Middle frontal gyrus (tissue), 1 donor: ENCODE data around the gene ZNF775.

ENCODE experiments used
- DNase-seq: peaks from one replicate; pipeline ENCODE4 v3.0.0-alpha.2; 2015; ENCODE audit warnings: low spot score; ENCODE audit errors: extremely low spot score

Gene ZNF775

GRCh38 chr7:150400788-150401423, 21.8 kb downstream of the ZNF775 start:
- no peak for DNase-seq

GRCh38 chr7:150401424-150401790, 22.3 kb downstream of the ZNF775 start:
- no peak for DNase-seq

DNA sequence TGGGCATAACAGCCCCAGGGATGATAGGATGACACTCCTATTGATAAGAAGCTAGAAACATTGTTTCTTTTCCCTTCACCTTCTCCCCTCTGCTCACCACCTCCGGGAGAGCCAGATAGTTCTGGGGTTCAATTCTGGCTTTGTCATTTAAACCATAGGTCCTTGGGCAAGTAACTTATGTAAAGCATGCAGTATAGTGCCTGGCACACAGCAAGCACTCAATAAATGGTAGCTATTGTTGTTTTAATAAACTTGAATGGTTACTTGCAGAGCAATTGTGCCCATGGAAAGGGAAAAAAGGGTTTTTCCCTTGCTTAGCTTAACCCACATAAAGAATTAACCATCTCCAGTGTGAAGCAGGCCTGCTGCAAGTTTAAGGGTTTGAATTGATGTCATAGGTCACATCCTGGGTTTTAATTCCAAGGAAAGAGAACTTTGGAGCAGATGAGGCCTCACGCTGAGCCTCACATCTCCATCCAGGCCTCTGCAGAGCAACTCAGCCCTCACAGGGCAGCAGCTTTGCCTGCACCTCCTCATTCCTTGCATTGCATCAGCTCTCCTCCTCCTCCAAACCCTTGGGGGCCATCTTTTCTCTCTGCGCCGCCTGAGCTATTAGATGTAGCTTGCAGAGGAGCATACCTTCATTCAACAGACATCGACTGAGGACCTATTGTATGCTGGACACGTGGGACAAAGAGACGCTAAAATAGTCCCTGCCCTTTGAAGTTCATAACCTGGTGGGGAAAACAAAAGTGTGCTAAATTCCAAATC, 22.9 kb downstream of the ZNF775 start:
- no peak for DNase-seq

DNA sequence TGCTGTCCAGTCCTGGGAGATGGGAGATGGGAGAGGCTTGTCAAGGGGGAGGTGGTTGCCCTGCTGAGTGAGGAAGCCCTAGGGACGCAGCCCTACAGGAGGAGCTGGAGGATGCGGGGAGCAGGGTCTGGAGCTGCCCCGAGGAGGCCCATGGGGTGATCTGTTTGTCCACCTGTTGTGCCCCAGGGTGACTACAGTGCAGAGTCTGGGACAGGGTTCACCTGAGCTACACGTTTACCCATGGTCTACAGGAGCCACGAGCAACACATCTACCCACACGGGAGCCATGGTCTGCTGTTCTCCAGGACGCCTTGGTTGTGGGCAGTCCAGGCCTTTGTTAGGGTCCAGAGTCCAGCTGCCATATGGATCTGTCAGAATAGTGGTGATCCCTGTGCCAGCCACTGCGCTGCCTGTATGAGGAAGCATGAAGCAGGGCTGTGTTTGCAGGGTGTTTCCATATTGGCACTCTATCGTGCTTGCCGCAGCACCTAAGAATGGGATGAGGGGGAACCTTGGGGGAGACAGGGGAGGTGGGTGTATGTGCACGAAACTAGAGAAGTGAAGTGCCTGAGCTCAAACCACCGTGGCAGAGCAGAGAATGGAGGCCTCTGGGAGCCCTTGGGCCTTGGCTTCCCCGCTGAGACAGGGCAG, 23.7 kb downstream of the ZNF775 start:
- no peak for DNase-seq

DNA sequence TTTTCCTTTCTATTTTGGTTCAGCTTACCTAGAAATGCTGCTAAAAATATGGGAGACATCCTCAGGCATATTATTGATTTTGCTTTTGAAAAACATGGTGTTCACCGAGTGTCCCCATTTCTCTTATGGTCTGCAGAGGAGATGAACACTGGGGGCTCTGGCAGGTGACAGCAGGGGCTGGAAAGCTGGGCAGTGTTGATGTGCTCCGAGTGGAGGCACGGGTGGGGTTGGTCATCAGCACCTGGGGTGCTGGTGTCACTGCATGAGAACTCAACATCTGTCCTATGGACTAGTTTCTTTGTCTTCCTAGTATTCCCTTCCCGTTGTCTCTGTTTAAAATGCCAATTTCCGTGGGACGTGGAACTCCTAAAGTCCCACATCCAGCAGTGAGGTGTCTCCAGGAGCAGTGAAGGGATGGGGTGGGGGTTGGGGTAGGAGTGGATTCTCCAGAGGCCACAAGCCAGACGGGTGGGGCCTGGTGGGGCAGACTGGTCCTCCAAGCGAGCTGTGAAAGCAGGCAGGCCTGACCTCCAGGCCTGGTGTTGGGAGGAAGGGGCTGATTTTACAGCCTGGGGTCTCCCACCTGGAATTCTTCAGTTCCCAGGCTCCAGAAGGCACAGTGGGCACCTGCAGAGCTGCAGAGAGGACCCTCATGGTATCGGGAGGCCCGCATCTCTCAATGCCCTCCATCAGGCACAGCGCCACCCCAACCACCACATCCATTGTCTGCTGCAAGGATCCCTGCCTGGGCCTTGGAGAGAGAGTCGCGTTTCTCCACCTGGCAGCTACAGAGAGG, 24.4 kb downstream of the ZNF775 start:
- DNase-seq, result no peak

- no peak for DNase-seq
Observed at GRCh38 chr7:150404172-150404804, 25.2 kb downstream of the ZNF775 start.

DNA sequence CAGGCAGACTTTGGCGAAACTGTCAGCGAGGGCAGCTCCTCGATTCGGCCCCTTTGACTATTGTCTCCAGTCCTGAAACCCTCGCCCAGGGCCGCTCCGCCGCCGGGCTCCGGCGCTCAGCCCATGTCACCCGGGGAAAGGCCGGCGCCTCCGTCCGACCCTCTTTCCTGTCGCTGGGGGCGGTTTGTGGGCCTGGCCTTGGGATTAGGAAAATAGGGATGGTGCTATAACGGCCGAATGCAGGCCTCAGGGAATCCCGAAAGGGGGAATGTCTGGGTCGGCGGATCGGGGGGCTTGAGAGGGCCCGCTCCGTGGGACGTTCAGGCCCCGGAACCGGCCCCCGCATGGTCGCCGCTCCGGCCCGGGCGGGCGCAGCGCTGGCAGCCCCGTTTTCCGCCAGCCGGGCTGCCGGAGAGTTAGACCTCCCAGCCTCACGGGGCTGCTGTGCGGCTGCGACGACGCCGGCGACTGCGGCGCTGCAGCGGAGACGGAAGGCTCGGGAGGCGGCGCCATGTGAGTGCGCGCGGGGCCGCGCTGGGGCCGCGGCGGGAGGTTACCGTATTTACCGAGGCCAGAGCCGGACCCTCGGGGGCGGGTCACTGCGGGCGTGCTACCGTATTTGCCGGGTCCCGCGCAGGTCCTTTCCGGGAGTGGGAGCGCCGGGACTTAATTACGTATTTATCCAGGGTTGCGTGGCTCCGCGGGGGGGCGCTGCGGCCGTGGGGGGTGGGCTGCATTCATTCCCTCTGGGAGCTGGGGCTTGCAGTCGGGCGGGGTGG, 25.9 kb downstream of the ZNF775 start:
- DNase-seq, result peak; percentile 83

DNA sequence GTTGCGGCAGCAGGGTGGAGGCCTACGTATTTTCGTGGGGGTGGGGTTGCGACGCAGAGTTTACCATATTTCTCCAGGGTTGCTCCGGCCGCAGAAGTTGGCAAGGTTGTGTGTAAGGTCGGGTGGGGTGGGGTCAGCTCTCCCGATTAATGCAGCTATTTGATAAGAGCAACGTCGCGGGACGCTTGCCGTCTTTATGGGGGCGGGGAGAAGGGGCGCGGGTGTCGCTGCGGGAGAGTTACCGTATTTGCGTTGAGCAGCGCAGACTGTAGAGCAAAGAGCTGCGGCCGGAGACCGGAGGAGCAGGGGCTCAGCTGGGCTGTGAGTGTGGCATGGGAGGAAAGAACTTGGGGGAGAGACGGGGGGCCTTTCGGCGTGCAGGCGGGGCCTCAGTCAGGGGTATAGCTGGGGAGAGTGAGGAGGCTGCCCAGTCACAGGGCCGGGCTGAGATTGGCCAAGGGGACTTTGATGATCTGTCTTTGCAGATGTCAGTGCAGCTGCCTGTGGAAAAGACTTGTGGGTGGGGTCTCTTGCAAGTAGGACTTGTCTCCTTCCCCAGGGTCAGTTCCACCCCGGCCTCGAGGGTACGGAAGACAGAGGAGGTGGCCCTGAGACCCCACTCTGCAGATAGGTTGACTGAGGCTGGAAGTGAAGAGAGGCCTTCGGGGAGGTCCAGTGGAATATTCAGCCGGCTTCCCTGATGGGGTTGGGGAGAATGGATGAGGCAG, 26.6 kb downstream of the ZNF775 start:
- no peak for DNase-seq

DNA sequence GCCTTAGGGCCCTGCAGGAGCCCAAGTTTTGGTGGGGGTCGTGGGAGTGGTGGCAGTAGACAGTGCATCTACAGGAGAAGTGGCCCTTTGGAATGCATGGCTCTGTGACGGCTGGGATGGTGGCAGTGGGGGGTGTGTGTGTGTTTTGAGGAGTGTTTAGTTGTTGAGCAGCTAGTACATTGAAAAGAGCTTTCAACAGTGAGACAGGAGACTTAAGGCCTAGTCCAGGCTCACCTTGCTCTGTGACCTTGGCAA, 27.1 kb downstream of the ZNF775 start:
- no peak for DNase-seq

DNA sequence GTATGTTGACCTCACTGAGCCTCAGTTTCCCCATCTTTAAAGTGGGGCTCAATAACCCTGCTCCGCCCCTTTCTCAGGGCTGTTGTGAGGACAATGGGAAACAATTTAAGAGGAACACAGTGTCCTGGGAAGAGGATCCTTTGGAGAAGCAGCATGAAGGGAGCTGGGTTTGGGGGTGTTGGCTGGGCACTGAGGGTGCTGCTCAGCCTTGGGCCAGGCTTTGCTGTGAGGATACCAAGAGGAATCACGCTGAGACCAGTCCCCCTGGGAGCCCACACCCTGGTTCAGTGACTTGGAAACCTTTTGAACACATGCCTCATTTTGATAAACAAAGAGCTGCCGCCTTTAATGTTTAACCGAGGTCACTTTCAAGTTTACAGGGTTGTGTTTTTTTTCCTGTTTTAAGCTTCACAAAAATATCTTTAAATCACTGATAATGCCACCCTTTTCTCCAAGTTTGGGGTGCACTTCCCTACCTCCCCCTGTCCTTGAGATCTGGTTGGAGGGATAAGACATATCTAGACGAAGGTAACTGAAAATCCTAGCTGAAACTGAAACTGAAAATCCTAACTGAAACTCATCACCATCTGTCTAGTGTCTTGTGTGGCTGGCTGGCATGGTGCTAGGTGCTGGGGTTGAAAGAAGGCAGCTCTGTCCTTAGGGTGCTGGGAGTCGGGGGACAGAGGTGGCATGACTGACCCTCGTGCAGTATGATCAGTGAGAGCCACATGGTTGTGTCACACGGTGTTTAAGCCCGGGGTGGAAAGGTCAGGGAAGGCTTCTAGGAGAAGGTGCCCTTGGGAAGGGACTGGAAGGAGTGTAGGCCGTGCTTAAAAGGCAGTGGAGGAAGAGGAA, 27.7 kb downstream of the ZNF775 start:
- DNase-seq, result no peak

DNA sequence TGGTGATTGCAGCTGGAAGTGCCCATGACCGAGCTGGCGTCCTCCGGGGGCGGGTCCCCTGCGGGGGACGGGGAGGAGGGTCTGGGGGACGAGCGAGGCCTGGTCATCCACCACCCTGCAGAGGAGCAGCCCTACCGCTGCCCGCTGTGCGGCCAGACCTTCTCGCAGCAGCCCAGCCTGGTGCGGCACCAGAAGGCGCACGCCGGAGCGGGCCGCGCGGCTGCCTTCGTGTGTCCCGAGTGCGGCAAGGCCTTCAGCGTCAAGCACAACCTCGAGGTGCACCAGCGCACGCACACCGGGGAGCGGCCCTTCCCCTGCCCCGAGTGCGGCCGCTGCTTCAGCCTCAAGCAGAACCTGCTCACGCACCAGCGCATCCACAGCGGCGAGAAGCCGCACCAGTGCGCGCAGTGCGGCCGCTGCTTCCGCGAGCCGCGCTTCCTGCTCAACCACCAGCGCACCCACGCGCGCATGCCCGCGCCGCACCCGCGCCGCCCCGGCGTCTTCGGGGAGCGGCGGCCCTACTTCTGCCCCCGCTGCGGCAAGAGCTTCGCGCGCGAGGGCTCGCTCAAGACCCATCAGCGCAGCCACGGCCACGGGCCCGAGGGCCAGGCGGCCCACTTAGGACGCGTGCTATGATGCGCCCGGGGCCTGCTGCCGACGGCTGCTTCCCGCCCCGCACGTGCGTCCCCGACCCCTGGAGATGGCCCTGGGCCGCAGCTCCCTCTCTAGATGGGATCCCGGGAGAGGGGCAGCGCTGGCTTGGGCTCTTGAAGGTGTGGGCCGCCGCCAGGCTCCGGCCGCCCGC, 28.7 kb downstream of the ZNF775 start:
- no peak for DNase-seq

- no peak for DNase-seq
Observed at GRCh38 chr7:150408393-150409299, 29.5 kb downstream of the ZNF775 start.

GRCh38 chr7:150409300-150410030, 30.3 kb downstream of the ZNF775 start:
- DNase-seq, result no peak

- no peak for DNase-seq
Observed at GRCh38 chr7:150410131-150410530, 31.0 kb downstream of the ZNF775 start.

DNA sequence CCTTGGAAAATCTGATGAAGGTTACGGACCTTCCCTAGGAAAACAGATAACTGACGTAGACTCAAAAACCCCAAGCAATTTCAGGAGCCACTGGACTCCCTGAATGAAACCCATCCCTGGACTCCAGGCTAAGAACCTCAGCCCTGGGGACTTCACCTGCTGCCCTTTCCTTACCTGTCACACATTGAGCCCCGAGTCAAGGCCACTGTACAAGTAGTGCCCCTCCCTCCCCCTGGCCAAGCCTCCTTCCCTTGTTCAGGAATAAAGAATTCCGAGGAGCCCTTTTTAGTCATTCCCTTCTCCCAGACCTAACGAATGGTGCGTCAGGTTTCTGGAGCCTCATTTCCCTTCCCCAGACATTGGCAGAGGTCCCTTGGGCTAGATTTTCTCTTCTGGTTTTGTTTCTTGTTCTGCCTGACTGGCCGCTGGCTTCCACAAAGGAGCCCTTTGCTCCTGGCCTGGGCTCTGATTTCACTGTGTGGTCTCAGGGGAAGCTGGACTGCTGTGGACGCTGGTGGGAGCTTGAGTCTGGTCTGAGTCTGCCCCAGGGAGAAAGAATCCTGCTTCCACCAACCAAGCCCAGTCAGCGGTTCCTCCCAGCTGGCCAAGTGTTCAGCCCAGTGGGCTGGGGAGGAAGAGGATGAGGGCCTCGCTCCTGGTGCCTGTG, 31.7 kb downstream of the ZNF775 start:
- no peak for DNase-seq

DNA sequence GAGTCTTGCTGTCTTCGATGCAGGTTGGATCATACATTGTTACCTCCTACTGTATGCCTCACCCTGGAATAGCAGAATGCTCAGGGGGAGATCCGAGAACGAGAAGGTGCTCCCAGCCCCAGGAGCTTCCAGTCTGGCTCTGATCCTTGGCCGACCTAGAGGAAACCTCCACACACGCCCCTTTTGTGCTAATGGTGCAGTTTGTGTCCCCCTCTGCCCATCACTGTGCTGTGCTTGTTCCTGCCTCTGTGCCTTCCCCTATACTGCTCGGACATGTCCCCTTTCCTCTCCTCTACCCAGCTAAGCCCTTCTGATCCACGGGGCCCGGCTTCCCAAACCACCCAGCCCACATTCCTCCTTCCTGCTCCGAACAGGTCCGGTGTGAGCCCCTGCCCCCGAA, 32.5 kb downstream of the ZNF775 start:
- no peak for DNase-seq
